ENCODE measurements around the gene DUOX1.
"Not testable (repeated sequence)": the region's sequence is repeated elsewhere in the genome, so short reads cannot be mapped to it uniquely, and the experiment has no call there.

Gene DUOX1

DNA sequence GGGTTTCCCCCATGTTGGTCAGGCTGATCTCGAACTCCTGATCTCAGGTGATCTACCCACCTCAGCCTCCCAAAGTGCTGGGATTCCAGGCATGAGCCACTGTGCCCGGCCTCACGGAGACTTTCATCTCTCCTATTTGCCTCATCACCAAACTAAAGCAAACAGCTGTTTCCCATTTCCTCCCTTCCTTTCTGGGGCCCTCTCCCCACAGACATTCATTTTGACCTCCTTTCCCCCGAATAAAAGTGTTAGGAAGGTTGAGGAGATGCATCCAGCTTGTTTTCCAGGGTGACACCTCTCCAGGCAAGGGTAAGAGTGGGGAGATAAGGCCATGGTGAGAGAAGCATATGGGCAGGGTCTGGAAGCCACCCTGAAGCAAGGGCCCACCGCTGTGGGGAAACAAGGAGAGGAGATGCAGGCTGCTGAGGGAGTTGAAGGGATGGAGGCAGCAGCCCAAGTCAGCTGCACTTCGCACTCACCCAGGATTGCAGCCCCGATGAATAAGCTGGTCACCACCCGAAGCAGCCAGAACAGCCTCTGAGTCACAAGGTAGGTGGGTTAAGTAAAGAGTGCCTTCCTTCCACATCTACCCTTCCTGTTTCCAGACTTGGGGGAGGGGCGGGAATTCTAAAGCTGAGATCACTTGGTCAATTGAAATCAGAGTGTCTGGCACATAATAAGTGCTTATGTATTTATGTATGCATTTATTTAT, 7.9 kb upstream of the DUOX1 start:
- DNase-seq (ENCODE audit: low read depth in 3 of 3) = no peak

- DNase-seq (ENCODE audit: low read depth in 3 of 3) = no peak
Observed at GRCh38 chr15:45122719-45123118, 7.1 kb upstream of the DUOX1 start.

GRCh38 chr15:45123397-45123796, 6.4 kb upstream of the DUOX1 start:
- no peak for DNase-seq (ENCODE audit: low read depth in 3 of 3)

DNA sequence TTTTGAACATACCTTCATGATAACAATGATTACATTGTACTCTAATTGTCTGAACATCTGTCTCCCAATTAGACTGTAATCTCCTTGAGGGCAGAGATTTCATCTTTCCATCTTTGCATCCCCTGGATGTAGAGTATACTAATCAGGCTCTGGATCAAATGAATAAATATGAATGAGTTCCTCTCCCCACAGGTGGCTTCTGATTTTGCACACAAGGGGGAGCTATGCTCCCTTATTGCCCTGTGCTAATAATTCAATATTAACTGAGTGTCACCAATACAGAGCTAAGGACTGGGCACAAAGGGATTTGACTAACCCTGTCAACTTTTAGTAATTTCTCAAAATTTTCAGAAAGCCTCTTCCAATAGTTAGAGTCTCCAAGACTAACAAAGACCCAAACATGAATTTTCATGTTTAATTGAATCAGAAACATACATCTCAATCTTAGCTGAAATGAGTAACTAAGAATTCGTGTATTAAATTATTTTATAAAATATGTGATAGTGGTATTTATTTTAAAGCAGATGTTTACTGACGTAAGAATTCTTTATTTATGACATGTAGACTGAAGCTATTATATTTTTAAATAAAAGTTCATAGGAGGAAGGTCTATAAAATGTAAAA, 3.1 kb upstream of the DUOX1 start:
- DNase-seq (ENCODE audit: low read depth in 3 of 3) = peak in 1 of 3 experiments; percentile 17

DNA sequence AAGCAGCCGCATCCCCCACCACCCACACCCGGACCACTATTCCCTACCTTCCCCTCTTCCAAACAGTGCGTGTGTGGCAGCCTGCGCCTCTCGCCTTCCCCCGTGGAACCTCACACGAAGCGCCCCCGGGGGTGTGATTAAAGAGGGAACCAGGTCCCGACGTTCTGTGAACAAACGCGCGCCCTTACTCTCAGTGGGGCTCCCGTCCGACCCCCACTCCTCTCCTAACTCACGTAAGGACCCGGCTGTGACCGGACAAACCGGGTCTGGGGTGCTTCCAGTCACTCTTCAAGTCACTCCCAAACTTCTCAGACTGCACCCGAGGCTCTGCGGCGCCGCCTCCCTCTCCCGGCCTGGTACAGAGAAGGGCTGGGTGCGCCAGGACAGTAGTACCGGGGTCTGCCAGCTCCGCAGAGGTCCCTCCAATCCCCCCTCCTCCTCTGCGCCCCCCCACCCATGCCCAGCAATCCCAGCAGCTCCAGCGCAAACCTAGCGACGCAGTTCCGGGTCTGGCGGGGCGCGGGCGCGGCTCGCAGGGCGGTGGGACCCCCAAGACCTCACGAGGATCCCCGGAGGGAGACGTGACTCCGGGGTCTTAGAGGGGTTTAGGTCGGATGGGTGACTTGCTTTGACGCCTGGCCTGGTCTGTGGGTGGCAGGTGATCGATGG, 689 bp upstream of the DUOX1 start:
- DNase-seq (ENCODE audit: low read depth in 3 of 3) = no peak

DNA sequence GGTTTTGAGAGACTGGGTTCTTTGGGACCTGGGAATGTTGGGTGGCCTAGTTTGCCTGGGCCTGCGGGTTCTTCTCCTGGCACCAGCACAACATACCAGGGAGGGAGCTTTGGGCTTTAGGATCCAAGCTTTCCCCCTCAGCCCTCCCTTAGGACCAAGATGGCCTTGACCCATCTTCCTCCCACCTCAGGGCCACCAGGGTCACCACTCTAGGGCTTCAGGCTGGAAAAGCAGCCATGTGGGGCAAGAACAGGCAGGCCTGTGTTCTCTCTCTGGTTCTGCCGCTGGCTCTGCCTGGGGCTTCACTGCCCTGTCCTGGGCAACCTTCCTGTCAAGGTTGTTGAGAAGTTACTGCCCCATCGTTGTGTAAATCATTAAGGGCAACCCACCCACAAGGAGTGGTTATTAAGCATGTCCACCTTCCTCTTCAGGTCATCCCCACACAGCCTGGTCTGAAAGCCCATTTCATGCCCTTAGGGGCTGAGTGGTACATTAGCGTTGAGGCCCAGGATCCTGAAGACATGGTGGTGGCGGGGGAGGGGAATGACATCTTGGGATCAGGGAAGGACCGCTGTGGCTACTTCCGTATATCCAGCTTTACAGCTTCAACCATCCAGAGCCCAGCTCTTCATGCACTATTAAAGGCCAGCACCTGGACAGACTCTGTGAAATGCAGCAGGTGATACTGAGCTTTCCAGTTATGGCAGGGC, 652 bp downstream of the DUOX1 start:
- no peak for DNase-seq (ENCODE audit: low read depth in 3 of 3)

DNA sequence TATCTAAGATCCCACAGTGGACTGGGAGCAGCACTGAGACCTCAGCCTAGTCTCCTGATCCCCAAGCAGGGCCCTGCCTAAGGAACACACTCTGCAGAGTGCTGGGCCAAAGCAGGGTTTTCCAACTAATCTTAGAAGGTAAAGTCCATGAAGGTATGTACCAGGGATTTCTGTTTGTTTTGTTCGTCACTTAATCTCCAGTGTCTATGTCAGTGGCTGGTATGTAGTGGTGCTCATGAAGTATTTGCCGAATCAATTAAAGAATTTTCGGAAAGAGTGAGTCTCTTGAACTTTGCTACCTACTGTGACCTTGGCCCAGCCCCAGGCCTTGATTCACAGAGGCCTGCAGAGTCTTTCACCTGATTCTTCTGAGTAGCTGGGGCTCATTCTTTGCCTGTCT, 1.7 kb downstream of the DUOX1 start:
- no peak for DNase-seq (ENCODE audit: low read depth in 3 of 3)

DNA sequence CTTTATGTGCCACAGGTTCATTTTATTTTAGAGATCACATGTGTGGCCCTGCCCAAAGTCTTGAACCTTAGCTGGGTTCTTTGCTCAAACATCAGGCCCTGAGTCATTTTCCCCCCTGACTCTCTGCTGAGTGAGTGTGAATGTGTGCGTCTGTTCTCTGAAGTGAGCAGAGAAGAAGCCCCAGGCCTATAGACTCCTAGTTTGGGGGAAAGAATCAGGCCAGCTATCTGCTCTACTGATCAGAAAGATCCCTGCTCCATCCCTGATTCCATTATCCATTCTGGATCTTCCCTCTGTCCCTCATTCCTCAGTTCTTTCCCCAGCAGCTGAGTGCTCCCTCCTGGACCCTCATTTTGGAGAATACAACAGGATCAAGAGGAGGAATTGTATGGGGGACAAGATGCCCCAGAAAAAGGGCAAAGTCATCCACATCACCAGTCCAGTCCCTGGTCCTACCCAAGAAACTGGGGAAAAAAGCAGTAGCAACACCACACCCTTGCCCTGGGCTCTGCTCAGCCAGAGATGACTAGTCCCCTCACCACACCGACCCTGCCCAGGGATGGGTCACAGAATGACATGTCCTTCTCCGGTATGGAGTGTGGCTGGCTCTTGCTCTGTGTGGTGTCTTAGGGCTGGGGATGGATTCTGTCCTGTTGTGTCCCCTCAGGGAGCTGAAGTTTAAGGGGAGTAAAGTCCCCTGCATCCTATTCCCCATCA, 3.2 kb downstream of the DUOX1 start:
- DNase-seq (ENCODE audit: low read depth in 3 of 3) = no peak

- DNase-seq (ENCODE audit: low read depth in 3 of 3) = no peak
Observed at GRCh38 chr15:45133561-45133920, 3.7 kb downstream of the DUOX1 start.

DNA sequence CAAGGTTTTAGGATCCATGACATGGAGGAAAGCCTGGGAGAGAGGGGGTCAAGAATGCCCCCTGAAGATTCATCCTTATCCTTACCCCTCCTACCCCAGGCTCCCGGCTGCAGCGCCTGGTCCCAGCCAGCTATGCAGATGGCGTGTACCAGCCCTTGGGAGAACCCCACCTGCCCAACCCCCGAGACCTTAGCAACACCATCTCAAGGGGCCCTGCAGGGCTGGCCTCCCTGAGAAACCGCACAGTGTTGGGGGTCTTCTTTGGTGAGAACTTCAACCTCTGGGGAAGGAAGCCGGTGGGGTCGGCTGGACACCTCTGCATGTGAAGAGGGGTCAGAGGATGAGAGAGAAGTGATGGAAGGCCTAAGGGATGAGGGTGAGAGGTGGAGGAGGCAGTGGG, 4.3 kb downstream of the DUOX1 start:
- no peak for DNase-seq (ENCODE audit: low read depth in 3 of 3)

GRCh38 chr15:45134682-45135604, 5.1 kb downstream of the DUOX1 start:
- no peak for DNase-seq (ENCODE audit: low read depth in 3 of 3)

- DNase-seq (ENCODE audit: low read depth in 3 of 3) = not testable (repeated sequence)
Observed at GRCh38 chr15:45135705-45136377, 6.0 kb downstream of the DUOX1 start.

- DNase-seq (ENCODE audit: low read depth in 3 of 3) = no peak
Observed at GRCh38 chr15:45136378-45136764, 6.6 kb downstream of the DUOX1 start.

GRCh38 chr15:45137703-45138102, 7.9 kb downstream of the DUOX1 start:
- no peak for DNase-seq (ENCODE audit: low read depth in 3 of 3)

- no peak for DNase-seq (ENCODE audit: low read depth in 3 of 3)
Observed at GRCh38 chr15:45138814-45139765, 9.3 kb downstream of the DUOX1 start.

DNA sequence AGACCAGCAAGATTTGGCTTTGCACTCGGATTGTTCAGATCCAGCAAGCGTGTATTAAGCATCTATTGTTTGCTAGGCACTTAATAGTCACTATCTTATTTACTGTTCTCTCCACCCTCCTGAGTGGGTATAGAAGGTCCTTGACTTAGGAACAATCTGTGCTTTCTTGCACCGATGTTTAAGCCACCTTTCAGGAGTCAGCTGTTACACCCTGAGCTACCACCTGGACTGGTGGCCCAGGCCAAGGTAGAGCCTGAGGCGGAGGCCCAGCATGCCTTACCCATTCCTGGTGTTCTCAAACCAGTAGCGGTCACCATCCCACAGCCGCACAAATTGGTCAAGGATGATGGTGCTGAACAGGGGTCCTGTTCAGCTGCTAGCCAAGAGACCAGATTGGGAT, 10.0 kb downstream of the DUOX1 start:
- DNase-seq (ENCODE audit: low read depth in 3 of 3) = no peak

GRCh38 chr15:45140557-45141250, 10.9 kb downstream of the DUOX1 start:
- no peak for DNase-seq (ENCODE audit: low read depth in 3 of 3)

DNA sequence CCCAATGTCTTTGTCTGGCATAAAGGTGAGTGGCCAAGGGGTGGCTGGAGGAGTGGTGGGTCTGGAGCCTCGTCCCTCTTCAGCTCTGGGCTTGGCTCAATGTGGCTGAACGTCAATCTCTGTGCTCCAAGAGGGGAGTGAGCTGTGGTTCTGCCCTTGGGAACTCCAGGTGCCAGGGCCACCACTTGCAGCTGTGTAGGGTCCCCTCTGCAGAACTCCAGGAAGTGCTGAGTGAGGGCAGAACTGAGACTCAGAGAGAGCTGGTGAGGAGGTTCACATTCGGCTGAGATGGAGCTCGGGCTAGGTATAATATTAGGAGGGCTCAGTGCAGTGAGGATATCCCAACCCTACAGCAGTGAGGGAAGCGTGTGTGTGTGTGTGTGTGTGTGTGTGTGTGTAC, 11.6 kb downstream of the DUOX1 start:
- no peak for DNase-seq (ENCODE audit: low read depth in 3 of 3)

GRCh38 chr15:45143056-45143455, 13.3 kb downstream of the DUOX1 start:
- DNase-seq (ENCODE audit: low read depth in 3 of 3) = no peak

Measured in stimulated activated CD4-positive, alpha-beta T cell treated with anti-CD3 and anti-CD28 coated beads, TNF-alpha, amount 100 ng/mL, for 24 hours (primary cell).